ENCODE results near the gene SORL1.

- TF ChIP-seq REST (IDR thresholded peaks at IDR 0.05; ENCODE audit: borderline replicate concordance) (no peak), POLR2AphosphoS5 (IDR thresholded peaks at IDR 0.05) (no peak), EZH2 (IDR thresholded peaks at IDR 0.05; ENCODE audit: borderline replicate concordance, insufficient read depth, low read length, poor library complexity, severe bottlenecking) (no peak), EP300 (conservative IDR thresholded peaks at IDR 0.05; ENCODE audit: poor library complexity, severe bottlenecking) (no peak), SMC3 (conservative IDR thresholded peaks at IDR 0.05; ENCODE audit: poor library complexity) (no peak), RAD21 (conservative IDR thresholded peaks at IDR 0.05) (no peak), MXI1 (conservative IDR thresholded peaks at IDR 0.05; ENCODE audit: poor library complexity, severe bottlenecking) (no peak)
- TF ChIP-seq, protein P1, sequence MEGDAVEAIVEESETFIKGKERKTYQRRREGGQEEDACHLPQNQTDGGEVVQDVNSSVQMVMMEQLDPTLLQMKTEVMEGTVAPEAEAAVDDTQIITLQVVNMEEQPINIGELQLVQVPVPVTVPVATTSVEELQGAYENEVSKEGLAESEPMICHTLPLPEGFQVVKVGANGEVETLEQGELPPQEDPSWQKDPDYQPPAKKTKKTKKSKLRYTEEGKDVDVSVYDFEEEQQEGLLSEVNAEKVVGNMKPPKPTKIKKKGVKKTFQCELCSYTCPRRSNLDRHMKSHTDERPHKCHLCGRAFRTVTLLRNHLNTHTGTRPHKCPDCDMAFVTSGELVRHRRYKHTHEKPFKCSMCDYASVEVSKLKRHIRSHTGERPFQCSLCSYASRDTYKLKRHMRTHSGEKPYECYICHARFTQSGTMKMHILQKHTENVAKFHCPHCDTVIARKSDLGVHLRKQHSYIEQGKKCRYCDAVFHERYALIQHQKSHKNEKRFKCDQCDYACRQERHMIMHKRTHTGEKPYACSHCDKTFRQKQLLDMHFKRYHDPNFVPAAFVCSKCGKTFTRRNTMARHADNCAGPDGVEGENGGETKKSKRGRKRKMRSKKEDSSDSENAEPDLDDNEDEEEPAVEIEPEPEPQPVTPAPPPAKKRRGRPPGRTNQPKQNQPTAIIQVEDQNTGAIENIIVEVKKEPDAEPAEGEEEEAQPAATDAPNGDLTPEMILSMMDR (IDR thresholded peaks at IDR 0.05; ENCODE audit: poor library complexity, severe bottlenecking): no peak
Observed at GRCh38 chr11:121578251-121578976, 126.3 kb downstream of the SORL1 start.

All from neural cell (in vitro differentiated cells).